Measurements from ENCODE around the gene NPC2.

DNA sequence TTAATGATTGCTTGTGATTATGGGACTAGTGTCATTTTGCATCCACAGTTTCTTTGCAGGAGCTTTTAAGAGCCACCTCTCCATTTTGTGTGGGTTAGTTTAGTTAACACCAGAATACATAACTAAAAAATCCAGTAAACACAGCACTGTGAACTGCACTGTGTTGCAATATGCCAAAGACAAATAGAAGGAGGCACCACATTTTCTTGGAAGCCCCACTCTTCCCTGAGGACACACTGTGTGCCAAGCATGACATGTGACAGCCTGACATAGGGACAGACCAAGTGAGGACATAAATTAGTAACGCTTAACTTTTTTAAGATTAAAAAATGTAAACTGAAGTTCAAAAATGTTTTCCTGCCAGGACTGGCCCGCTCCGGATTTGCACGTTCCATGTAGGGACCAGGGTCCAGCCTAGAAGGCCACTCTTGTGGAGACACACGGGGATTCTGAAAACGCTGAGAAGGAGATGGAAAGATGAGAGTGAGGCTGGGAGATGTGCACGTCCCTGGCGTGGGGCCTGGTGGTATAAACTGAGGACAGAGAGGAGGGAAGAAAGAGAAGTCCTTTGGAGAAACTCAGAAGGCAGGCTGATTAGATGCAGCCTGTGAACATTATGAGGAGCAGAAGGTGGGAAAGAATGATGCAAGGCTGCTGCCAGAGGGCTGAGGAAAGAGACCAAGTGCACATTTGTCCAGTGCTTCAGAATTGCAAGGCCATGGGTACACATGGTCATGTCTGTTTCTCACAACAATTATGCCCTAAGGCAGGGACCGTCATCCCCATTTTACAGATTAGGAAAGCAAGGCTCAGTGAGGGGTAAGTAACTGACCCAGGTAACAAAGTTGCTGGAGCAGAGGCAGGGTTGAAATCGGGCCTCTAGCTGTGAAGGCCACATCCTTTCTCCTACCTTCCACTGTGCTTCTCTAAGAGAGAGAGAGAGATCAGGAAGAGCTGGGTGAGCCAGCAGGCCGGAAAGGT lies 45.6 kb upstream of the NPC2 start:
- TF ChIP-seq ZFP3 (CRISPR knock-in tag; IDR thresholded peaks at IDR 0.05) = no peak
- no peak for TF ChIP-seq ESRRG (CRISPR knock-in tag; IDR thresholded peaks at IDR 0.05)
- TF ChIP-seq, protein P1, sequence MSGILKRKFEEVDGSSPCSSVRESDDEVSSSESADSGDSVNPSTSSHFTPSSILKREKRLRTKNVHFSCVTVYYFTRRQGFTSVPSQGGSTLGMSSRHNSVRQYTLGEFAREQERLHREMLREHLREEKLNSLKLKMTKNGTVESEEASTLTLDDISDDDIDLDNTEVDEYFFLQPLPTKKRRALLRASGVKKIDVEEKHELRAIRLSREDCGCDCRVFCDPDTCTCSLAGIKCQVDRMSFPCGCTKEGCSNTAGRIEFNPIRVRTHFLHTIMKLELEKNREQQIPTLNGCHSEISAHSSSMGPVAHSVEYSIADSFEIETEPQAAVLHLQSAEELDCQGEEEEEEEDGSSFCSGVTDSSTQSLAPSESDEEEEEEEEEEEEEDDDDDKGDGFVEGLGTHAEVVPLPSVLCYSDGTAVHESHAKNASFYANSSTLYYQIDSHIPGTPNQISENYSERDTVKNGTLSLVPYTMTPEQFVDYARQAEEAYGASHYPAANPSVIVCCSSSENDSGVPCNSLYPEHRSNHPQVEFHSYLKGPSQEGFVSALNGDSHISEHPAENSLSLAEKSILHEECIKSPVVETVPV (CRISPR knock-in tag; IDR thresholded peaks at IDR 0.05) = no peak
- TF ChIP-seq ZC3H10 (CRISPR knock-in tag; IDR thresholded peaks at IDR 0.05) = no peak
- TF ChIP-seq ZFP30 (CRISPR knock-in tag; IDR thresholded peaks at IDR 0.05) = no peak
- TF ChIP-seq OSR1 (CRISPR knock-in tag; IDR thresholded peaks at IDR 0.05) = no peak
- no peak for TF ChIP-seq GLIS3 (CRISPR knock-in tag; IDR thresholded peaks at IDR 0.05)

Measured in SK-N-SH treated with all-trans-retinoic acid at 6 μM for 48 hours (cell line).